Natural killer cell (primary cell): ENCODE data around the gene CNTNAP4. TPM values are rescaled to one million over a fixed set of nuclear protein-coding genes. Genes with fewer than 3 reads are reported as not detected.

Experiments
- ATAC-seq, 3 donors: fragments of 150-1000 bp in 2 of 3; fragments of 200-7000 bp in 1 of 3; cut with Tn5 transposase; 1 replicate in 1 of 3; 2 replicates in 2 of 3; pipeline ENCODE4 v1.10.0; 2021; ENCODE audit warnings: mild to moderate bottlenecking in 2 of 3, moderate library complexity in 2 of 3
- DNase-seq, 2 donors: peaks; one replicate each; pipeline versions ENCODE4 v3.0.0 to v3.0.0-alpha.2; 2013 to 2021; ENCODE audit warnings: mixed read lengths in 1 of 2
- H3K27ac ChIP-seq: one replicate; pipeline ENCODE4 v1.5.1; 2013; ENCODE audit warnings: mild to moderate bottlenecking, low read length
- H3K27me3 ChIP-seq: one replicate; pipeline ENCODE4 v1.6.1; 2013; ENCODE audit warnings: low read length; ENCODE audit not compliant: control insufficient read depth, insufficient read depth
- H3K36me3 ChIP-seq: one replicate; pipeline ENCODE4 v1.6.1; 2013; ENCODE audit warnings: low read length; ENCODE audit not compliant: control insufficient read depth, insufficient read depth
- H3K4me1 ChIP-seq: one replicate; pipeline ENCODE4 v1.6.1; 2013; ENCODE audit warnings: low read length; ENCODE audit not compliant: control insufficient read depth, insufficient read depth
- H3K4me3 ChIP-seq: one replicate; pipeline ENCODE4 v1.5.1; 2013; ENCODE audit warnings: low read length
- H3K9me3 ChIP-seq: one replicate; pipeline ENCODE4 v1.6.1; 2013; ENCODE audit warnings: low read length; ENCODE audit not compliant: control insufficient read depth, insufficient read depth
- H3K27ac Mint-ChIP-seq, 2 donors: one replicate each; pipeline ENCODE4 v1.8.0; 2022; ENCODE audit warnings: mild to moderate bottlenecking in 2 of 2, mixed read lengths in 2 of 2, moderate library complexity in 1 of 2
- H3K27me3 Mint-ChIP-seq, 2 donors: one replicate each; pipeline ENCODE4 v1.8.0; 2022; ENCODE audit warnings: low read depth in 2 of 2, mixed read lengths in 2 of 2
- H3K36me3 Mint-ChIP-seq: one replicate; pipeline ENCODE4 v1.8.0; 2022; ENCODE audit warnings: mixed read lengths
- H3K4me1 Mint-ChIP-seq, 2 donors: one replicate each; pipeline ENCODE4 v1.8.0; 2022; ENCODE audit warnings: mixed read lengths in 2 of 2
- H3K4me3 Mint-ChIP-seq: one replicate; pipeline ENCODE4 v1.8.0; 2022; ENCODE audit warnings: mild to moderate bottlenecking, moderate library complexity, mixed read lengths
- H3K9me3 Mint-ChIP-seq, 2 donors: one replicate each; pipeline ENCODE4 v1.8.0; 2022; ENCODE audit warnings: mixed read lengths in 2 of 2
- CTCF ChIP-seq: fragments of 200-600 bp; IDR thresholded peaks from one replicate; pipeline ENCODE4 v1.8.0; 2022; ENCODE audit warnings: antibody characterized with exemption
- whole genome bisulfite sequencing: methylation state at CpG from one replicate; pipeline ENCODE4 v1.1.7; 2013; ENCODE audit warnings: missing lambda C conversion rate; ENCODE audit not compliant: insufficient coverage; 5-methylcytosine and 5-hydroxymethylcytosine counted together
- intact Hi-C: fragments of 100-400 bp; cut with micrococcal nuclease; formaldehyde crosslinking; loops from one replicate; pipeline ENCODE4 v1.14.2; 2022
- total RNA-seq, 4 donors: library from RNA; stranded (reverse); fragments of 120-200 nt in 1 of 4; gene quantifications; one replicate each; pipeline versions ENCODE4 v1.2.3 to v1.2.4, GENCODE V29; 2013 to 2022

The CNTNAP4 gene
- total RNA-seq, 3 donors from 2014 or later (not counting 1 experiment from before 2014, with no cell fraction given), result not detected

- Mint-ChIP-seq H3K4me3 (no peak overlapping the region), H3K27me3 (no peaks in the 10 kb centered on the region)
- ATAC-seq, result no peak
Observed at GRCh38 chr16:76277460-76278030, 344 bp downstream of the CNTNAP4 start.

GRCh38 chr16:76278086-76278485 lies 885 bp downstream of the CNTNAP4 start:
- ATAC-seq, result no peak
- Histone ChIP-seq H3K4me1 (no peaks in the 10 kb centered on the region), H3K27ac (no peak overlapping the region), H3K27me3 (no peaks in the 10 kb centered on the region), H3K9me3 (no peaks in the 10 kb centered on the region), H3K4me3 (no peak overlapping the region), H3K36me3 (no peaks in the 10 kb centered on the region)
- no peak for DNase-seq
- no peak overlapping the region for H3K4me3 Mint-ChIP-seq
- H3K27ac Mint-ChIP-seq, result no peak overlapping the region
- TF ChIP-seq CTCF, result no peak
- intact Hi-C loops, result no loop called here
- peaks cover 2 to 3% of the 10 kb centered on the region in 2 donors for H3K9me3 Mint-ChIP-seq
- no peaks in the 10 kb centered on the region for H3K27me3 Mint-ChIP-seq
- no peaks in the 10 kb centered on the region for H3K4me1 Mint-ChIP-seq
- 97% methylated on average over 5 of the region's 5 CpGs for WGBS
- peaks cover 7% of the 10 kb centered on the region for H3K36me3 Mint-ChIP-seq

More at GRCh38 chr16:76277460-76278030, 344 bp downstream of the CNTNAP4 start:
- Histone ChIP-seq H3K27me3 (no peaks in the 10 kb centered on the region), H3K4me3 (no peak overlapping the region), H3K4me1 (no peaks in the 10 kb centered on the region), H3K9me3 (no peaks in the 10 kb centered on the region), H3K36me3 (no peaks in the 10 kb centered on the region), H3K27ac (no peak overlapping the region)
- 50% methylated on average over 9 of the region's 9 CpGs for WGBS
- intact Hi-C loops, result no loop called here
- DNase-seq, result no peak
- TF ChIP-seq CTCF, result no peak
- H3K27ac Mint-ChIP-seq, result no peak overlapping the region
- no peaks in the 10 kb centered on the region for H3K4me1 Mint-ChIP-seq
- peaks cover 7% of the 10 kb centered on the region for H3K36me3 Mint-ChIP-seq
- H3K9me3 Mint-ChIP-seq, result peaks cover 2 to 3% of the 10 kb centered on the region in 2 donors

GRCh38 chr16:76278980-76279379 lies 1.8 kb downstream of the CNTNAP4 start:
- no peaks in the 10 kb centered on the region for H3K9me3 ChIP-seq
- no peak overlapping the region for H3K4me3 ChIP-seq
- H3K4me1 Mint-ChIP-seq, result no peaks in the 10 kb centered on the region
- no peak overlapping the region for H3K4me3 Mint-ChIP-seq
- intact Hi-C loops, result no loop called here
- H3K27me3 ChIP-seq, result no peaks in the 10 kb centered on the region
- no peaks in the 10 kb centered on the region for H3K27me3 Mint-ChIP-seq
- peaks cover 7% of the 10 kb centered on the region for H3K36me3 Mint-ChIP-seq
- no peaks in the 10 kb centered on the region for H3K4me1 ChIP-seq
- H3K27ac ChIP-seq, result no peak overlapping the region
- ATAC-seq (no peak), DNase-seq (no peak)
- H3K9me3 Mint-ChIP-seq, result peaks cover 2 to 3% of the 10 kb centered on the region in 2 donors
- TF ChIP-seq CTCF, result no peak
- H3K27ac Mint-ChIP-seq, result no peak overlapping the region
- H3K36me3 ChIP-seq, result no peaks in the 10 kb centered on the region
